HG02938 (cell line): ENCODE data around the gene LDAH.
"Not testable (repeated sequence)": the region's sequence is repeated elsewhere in the genome, so short reads cannot be mapped to it uniquely, and the experiment has no call there.

Experiments
- ATAC-seq: cut with Tn5 transposase; IDR thresholded peaks from one replicate; pipeline ENCODE4 v1.9.1; 2021; ENCODE audit warnings: mild to moderate bottlenecking, moderate library complexity; ENCODE audit not compliant: unreplicated experiment

Gene LDAH

DNA sequence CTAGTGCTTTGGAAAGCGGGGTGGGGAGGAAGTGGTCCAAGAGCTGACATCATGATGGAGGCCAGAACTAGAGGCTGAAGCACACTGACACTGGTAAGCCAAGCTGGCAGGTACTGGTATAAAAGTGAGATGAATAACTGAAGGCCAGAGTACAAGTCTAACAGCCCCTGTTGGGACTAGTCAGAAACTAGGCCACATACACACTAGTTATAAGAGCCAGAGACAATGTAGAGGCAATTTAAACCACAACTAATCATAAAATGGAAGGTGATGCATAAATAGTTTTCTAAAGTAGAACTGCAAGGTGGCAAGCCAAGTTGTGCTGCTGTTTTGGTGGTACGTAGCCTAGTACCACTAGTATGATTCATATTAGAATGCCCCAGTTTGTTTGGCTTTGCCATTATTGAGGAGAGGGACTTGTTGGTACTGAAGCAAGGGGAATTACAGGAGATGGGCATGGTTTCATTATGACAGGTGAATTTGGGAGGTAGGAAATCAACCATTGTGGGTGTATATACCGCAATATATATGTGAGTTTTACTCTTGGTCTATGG, 98.3 kb downstream of the LDAH start:
- ATAC-seq, result no peak

DNA sequence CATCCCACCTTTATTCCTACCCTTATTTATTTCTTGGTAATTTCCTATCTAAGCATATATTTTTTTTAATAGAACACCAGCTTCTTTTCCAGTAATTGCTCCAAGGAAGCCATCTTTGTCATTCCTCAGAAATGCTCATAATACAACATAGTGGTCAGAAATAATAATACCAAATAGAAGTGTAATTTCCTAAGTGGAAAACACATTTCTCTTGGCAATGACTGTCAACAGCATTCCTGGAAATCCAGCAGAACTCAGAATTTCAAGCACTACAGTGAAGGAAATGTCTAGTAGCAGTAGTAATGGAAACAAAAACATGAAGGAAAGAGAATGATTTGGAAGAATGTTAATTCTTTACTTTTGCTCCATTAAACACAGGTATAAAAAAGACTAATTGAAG, 99.4 kb downstream of the LDAH start:
- ATAC-seq, result no peak

DNA sequence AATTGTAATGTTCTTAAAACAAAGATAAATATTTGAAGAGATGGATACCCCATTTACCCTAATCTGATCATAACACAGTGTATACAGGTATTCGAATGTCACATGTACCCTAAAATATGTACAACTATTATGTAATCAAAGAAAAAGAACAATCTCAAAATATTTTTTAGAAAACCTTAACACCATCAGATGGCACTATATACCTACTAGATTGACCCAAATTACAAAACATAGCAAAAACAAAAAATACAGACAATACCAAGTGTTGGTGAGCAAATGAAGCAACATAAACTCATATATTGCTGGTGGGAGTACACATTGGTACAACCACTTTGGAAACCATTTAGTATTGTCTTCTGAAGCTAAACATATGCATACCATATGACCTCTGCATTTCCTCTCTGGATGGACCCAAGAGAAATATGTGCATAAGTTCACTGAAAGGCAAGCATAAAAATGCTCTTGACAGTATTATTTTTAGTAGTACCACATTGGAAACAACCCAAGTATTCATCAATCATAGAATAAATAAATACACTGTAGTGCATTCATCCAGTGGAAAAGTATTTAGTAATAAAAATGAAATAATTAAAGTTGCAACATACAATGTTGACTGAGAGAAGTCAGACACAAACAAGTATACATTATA, 100.2 kb downstream of the LDAH start:
- ATAC-seq, result no peak

DNA sequence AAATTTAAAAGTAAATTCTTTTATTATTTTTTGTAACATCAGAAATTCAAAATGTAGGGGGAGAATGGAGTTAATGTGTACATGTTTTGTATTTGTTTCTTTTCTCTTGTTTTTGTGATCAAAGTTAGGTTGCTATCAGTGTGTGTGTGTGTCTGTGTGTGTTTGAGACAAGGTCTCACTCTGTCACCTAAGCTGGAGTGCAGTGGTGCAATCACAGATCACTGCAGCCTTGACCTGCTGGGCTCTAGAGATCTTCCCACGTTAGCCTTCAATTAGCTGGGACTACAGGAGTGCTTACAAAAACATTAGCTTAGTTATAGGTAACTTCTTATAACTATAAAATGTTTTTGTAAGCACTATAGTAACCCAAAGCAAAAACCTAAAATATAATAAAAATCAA, 105.3 kb downstream of the LDAH start:
- ATAC-seq, result no peak

DNA sequence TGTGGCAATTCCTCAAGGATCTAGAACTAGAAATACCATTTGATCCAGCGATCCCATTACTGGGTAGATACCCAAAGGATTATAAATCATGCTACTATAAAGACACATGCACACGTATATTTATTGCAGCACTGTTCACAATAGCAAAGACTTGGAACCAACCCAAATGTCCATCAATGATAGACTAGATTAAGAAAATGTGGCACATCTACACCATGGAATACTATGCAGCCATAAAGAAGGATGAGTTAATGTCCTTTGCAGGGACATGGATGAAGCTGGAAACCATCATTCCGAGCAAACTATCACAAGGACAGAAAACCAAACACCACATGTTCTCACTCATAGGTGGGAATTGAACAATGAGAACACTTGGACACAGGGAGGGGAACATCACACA, 106.7 kb downstream of the LDAH start:
- ATAC-seq, result not testable (repeated sequence)

DNA sequence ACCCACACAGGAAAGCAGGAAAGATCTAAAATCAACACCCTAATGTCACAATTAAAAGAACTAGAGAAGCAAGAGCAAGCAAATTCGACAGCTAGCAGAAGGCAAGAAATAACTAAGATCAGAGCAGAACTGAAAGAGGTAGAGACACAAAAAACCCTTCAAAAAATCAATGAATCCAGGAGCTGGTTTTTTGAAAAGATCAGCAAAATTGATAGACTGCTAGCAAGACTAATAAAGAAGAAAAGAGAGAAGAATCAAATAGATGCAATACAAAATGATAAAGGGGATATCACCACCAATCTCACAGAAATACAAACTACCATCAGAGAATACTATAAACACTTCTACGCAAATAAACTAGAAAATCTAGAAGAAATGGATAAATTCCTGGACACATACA, 108.5 kb downstream of the LDAH start:
- not testable (repeated sequence) for ATAC-seq

DNA sequence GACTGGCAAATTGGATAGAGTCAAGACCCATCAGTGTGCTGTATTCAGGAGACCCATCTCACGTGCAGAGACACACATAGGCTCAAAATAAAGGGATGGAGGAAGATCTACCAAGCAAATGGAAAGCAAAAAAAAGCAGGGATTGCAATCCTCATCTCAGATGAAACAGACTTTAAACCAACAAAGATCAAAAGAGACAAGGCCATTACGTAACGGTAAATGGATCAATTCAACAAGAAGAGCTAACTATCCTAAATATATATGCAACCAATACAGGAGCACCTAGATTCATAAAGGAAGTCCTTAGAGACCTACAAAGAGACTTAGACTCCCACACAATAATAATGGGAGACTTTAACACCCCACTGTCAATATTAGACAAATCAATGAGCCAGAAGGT, 109.3 kb downstream of the LDAH start:
- not testable (repeated sequence) for ATAC-seq

DNA sequence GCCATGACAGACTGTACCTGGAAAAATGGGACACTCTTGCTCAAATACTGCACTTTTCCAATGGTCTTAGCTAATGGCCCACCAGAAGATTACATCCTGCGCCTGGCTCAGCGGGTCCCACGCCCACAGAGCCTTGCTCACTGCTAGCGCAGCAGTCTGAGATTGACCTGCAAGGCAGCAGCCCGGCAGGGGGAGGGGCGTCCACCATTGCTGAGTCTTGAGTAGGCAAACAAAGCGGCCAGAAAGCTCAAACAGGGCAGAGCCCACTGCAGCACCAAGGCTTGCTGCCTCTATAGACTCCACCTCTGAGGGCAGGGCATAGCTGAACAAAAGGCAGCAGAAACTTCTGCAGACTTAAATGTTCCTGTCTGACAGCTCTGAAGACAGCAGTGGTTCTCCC, 111.3 kb downstream of the LDAH start:
- not testable (repeated sequence) for ATAC-seq

DNA sequence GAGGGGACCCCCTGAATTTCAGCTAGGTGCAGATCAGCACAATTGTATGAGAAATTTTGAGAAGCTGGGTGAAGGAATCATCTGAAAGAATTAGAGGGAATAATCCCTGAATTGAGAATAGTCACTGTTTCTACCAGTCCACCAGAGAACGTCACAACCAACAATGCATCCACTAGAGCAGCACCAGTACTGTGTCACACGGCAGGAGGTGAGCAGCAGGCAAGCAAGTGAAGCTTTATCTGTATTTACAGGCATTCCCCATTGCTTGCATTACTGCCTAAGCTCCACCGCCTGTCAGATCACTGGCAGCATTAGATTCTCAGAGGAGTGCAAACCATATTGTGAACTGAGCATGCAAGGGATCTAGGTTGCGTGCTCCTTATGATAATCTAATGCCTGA, 115.3 kb downstream of the LDAH start:
- ATAC-seq, result no peak

DNA sequence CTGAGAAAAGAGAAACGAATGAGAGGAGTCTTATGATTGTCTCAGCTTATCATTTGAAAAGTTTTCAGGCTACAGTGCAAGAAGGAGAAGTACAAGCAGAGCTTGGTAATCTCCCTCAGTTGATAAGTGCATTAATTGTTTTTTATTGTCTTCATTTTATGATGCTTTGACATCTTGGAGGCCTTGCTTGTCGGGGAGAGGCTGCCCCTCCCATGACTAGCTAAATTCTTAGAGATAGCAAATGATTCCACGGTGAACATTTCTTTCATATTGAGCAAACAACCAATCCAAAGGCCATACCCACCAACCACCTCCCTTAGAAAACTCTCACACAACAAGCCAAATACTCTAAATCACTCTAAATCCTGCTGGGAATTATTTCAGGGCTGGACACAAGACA, 116.1 kb downstream of the LDAH start:
- no peak for ATAC-seq

DNA sequence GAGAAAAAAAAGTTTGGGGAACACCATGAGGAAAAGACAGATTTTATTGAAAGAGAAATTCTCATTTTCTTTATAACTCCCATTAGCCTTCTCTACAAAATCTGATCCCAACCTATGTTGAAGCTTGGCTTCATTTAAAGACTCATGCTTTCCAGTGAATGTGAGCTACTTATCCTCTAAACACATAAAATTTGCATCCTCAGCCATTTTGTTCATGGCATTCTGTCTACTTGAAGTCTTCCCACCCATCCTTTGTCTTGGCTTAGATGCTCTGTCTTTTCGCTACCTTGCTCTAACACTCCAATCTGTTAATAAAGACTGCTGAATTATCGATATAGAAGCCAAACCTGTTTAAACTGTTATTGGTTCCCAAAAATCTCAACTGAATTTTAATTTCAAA, 116.7 kb downstream of the LDAH start:
- ATAC-seq, result no peak

DNA sequence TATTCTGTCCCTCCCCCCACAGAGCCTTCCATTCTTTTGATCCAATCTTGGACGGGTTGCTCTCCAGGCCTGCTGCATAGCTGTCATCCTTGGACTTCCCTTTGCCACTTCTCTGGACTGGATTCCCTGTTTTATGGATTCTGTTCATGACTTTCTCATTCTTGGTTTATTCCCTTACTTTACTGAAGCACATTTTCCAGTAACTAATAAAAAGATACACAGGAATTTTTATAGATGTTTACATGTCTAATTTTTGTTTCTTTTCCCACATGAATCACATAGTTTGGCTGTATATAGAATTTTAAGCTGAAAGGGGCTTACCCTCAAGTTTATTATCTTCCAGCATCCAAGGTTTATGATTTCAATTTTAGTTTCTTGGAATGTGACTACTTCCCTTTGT, 118.0 kb downstream of the LDAH start:
- no peak for ATAC-seq

DNA sequence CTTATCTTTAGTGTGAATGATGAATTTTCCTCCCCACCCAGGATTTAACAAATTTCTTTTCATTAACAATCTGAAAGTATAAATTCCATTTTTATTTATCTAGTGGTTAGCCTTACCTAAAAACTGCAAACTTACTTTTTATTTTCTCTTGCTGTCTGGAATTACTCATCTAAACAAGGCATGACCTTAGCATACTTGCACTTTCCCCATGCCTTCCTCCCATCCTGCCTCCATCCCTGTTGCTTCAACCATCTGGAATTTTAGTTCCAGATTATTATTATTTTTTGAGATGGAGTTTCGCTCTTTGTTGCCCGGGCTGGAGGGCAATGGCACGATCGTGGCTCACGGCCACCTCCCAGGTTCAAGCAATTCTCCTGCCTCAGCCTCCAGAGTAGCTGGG, 120.3 kb downstream of the LDAH start:
- no peak for ATAC-seq

DNA sequence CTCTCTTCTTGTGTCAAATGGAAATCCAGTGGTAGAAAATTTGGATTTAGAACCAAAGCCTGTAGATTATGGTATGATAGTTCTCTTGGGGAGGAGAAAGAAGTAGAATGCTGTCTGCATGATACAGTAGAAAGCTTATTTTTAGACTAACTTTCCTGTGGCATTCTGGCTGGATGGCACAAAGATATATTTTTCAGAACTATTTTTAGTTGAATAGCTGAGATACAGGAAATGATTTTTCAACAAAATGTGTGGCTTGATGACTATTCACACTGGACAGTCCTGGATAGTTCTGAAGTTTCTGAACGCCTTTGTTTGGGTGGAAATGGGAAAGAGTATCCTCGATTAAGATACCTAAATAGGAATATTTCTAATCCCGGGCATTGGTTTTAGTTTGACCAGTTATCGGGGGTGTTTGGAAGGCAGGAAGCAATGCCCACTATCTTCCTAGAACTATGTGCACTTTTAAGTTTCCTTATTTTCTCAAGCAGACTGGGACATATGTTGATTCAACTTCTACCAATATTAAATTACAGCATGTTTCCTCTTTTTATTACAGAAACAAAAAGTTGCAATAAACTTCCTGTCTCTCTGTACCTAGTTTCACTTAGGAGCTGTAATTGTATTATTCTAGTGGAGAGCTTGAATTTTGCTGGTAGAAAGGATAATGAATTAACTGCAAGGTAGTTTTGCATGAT, 123.8 kb downstream of the LDAH start:
- ATAC-seq, result no peak

DNA sequence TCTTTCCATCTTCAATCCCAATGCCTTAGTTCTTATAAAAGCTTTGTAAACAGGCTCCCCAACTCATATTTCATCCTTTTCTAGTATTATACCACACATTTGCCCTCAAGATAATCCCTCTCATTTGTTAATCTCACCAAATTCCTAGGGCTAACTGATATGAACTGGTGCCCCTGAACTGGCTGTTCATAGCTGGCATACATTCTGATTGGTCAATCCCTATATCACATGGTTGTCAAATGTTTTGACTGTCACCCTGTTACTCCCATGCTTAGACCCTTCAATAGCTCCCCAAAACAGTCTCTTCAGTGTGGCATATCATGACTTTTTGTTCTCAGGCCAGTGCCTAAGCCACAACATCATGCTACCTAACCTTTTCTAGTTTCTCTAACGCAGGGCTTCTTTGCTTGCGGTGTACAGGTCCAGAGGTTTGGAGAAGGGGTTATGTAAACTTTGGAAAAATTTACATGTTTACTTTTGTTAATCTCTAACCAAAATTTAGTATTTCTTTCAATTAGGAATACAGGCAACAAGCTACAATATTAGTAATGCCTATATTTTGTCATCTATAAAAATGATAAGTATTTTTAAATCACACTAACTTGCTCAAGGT, 125.5 kb downstream of the LDAH start:
- ATAC-seq, result no peak

DNA sequence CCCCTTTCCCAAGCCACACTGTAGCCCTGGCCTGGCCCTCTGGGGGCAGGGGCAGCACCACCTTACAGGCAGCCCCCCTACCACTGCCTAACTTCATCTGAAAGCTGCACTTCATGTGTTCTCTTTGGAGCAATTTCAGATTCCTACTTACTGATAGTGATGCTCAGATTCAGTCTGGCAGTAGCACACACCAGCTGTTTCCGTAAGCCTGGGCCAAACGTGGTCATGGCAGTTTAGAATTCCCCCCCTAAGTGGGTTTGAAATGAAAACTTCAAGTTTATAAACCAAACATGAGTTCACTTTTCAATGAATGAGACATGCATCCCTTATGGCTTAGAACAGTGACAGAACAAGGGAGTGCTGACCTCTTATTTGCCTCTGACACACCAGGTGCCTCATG, 126.5 kb downstream of the LDAH start:
- no peak for ATAC-seq

DNA sequence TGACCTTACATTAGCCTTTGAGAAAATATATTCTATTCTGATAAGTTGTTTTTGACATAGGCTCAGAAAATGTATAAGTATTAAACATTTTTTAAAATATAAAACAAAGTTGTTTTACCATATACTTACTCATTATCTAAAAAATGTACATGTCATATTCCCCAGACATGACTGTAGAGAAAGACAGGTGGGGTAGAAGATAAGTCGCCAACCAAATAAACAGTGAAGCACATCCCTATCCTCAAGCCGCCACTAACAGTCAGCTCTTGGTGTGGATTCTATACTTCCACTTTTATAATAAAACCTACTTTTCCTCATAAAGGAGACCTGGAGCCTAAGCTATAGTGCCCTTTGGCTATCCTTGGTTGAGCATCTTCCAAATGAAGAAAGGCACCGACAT, 129.6 kb downstream of the LDAH start:
- no peak for ATAC-seq

DNA sequence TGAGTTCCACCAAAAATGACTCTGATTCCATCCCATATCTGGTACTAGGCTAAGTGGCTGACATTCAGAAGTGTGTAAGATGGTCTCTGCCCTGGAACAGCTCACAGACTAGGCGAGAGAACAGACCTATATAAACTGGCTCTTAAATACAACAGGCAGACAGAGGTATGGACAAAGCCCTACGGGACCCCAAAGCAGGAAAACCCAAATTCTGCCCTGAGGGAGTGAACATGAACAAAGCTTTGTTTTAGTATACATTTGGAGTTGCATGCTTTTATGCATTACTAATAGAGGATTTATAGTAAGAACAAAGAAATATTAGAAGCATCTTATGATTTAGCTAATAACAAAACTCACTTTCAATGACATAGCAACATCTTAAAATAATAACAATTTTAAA, 130.8 kb downstream of the LDAH start:
- no peak for ATAC-seq

DNA sequence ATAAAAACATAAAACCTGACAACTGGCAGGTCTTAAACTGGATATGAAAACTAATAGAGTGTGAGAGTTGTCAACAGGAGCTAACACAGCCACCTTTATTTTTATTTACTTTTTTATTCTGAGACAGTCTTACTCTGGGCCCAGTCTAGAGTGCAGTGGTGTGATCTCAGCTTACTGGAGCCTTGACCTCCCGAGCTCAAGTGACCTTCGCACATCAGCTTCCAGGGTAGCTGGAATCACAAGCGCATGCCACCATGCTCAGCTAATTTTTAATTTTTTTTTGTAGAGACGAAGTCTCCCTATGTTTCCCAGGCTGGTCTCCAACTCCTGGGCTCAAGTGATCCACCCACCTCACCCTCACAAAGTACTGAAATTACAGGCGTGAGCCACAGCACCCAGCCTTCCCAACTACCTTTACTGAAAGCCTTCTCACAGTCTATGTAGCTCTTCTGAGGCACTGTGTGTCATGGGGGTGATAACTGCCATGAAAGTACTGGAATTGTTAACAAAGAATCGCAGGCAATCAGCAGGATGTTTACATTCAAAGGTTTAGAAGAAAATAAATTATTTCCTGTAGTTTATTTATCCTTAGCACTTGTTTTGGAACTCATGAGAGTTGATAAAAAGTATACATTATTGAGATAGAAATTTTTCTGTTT, 131.7 kb downstream of the LDAH start:
- no peak for ATAC-seq

DNA sequence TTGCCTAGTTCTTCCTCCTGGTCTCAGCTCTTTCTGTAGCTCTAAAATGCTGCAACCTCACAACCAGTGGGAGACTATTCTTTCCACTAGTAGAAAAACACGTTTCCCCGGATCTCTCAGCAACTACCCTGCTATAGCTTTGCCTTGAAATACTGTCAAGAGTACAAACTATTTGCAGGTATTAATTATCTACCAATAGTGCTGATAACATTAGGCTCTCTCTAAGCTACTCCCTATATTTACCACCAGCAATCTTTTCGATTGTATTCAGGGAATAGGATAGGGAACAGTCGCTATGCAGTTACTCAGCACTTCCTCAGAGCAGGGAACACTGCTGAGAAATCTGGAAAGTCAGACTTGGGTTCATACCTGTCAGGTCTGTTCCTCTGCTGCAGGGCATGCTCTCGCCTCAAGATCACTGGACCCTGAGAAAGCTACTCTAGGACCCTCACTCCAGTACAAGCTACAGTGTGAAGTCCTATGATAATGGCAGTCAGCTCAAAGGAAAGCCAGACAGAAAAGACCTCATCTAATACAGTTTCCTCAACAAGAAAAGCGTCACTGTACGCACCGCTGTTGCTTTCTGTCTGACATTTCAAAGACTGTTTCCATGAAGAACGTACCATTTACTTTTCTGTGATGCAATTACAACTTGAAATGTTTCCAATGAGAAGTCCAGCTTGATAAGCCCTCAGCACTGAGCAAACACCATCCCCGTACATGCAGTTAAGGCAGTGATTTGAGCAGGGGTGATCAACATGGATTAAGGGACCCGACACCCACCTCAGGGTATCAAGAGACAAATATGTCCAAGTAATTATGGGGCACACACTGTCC, 133.3 kb downstream of the LDAH start:
- ATAC-seq, result no peak
